ENCODE measurements around the gene OR10A6.

GRCh38 chr11:7965386-7965785 is 34.3 kb upstream of the OR10A6 start, which contains the start of gene NLRP10:
- TF ChIP-seq CTCF (IDR thresholded peaks at IDR 0.05) (no peak), EP300 (IDR thresholded peaks at IDR 0.05) (no peak), POLR2AphosphoS5 (IDR thresholded peaks at IDR 0.05) (no peak)
